HG03139 (cell line): ENCODE data around the gene ARID3A.
"Not testable (repeated sequence)": the region's sequence is repeated elsewhere in the genome, so short reads cannot be mapped to it uniquely, and the experiment has no call there.

ENCODE experiments used
- ATAC-seq: cut with Tn5 transposase; IDR thresholded peaks from one replicate; pipeline ENCODE4 v1.9.1; 2021; ENCODE audit not compliant: unreplicated experiment

ARID3A gene, protein sequence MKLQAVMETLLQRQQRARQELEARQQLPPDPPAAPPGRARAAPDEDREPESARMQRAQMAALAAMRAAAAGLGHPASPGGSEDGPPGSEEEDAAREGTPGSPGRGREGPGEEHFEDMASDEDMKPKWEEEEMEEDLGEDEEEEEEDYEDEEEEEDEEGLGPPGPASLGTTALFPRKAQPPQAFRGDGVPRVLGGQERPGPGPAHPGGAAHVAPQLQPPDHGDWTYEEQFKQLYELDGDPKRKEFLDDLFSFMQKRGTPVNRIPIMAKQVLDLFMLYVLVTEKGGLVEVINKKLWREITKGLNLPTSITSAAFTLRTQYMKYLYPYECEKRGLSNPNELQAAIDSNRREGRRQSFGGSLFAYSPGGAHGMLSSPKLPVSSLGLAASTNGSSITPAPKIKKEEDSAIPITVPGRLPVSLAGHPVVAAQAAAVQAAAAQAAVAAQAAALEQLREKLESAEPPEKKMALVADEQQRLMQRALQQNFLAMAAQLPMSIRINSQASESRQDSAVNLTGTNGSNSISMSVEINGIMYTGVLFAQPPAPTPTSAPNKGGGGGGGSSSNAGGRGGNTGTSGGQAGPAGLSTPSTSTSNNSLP

DNA sequence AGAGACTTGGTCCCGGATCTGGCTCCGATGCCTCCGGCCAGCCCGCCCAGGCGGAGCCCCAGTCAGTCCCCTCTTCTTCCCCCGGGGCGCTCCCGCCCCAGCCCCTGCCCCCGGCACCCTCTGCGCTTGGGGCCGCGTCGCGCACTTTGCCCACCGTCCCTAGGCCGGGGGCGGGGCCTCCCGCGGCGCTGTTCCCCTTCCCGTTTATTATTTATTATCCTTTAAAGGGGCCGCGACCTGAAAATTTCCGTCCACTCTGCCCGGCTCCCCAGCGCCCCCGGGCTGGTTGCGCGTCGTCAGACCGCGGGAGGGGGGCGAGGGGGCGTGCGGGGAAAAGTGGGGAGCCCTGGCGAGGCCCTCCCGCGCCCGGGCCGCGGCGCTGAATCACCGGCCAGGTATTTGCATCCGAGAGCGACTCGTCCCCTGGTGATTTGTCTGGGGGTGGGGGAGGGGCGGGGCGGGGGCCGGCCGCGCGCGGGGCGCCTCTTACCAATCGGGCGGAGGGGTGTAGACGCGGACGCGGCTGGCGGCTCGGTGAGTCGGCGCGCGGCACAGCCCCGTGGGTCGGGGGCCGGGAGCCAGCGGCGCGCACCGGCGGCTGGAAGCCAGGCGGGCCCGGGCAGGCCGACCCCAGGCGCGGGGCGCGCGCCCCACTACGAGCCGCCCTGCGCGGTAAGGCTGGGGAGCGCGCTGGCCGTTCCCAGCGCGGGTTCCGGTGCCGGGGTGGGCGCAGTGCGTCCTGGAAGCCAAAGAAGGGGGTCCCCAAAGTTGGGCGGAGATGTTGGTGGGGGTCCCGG is at the start of gene ARID3A:
Gene ARID3A, plus strand, starts transcription at position 510 of the 797 bp plus-strand sequence. CDS start 3,494 bp downstream, outside the sequence.
- ATAC-seq, result peak; percentile 46

DNA sequence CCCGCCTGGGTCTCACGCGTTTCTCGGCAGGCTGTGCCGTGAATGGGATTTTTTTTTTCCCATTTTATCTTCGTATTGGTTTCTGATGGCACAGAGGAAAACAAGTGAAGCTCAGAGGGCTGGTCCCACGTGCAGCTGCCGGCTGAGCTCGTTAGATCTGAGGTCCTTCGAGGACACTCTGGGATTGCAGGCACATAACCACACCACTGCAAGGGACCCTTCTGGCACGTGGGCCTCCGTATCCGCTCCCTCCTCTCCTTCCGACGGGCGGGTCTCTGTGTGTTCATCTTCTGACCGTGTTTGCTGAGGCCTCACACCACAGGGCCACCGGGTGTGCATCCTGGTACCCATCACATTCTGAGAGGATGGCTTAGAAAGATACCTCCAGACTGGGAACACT is 49.7 kb upstream of the ARID3A start:
- ATAC-seq, result no peak

DNA sequence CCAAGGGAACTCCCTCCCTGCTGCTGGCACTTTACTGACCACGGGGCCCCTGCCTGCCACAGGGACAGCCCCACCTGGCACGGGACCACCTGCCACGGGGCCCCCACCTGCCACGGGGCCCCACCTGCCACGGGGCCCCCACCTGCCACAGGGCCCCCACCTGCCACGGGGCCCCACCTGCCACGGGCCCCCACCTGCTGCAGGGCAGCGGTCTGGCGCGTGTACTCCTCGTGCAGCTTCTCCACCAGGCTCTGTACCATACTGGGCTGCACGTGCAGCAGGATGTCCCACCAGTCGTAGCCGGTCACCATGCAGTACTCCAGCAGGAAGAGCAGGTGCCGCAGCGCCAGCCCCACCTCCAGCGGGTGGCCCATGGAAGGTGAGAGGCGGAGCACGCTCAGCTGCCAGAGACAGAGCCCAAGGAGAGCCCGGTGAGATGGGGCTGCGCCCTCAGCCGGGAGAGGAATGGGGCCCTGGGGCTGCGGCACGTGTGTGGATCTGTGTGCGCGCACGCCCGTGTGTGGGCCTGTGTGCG is 49.0 kb upstream of the ARID3A start:
- ATAC-seq, result no peak

DNA sequence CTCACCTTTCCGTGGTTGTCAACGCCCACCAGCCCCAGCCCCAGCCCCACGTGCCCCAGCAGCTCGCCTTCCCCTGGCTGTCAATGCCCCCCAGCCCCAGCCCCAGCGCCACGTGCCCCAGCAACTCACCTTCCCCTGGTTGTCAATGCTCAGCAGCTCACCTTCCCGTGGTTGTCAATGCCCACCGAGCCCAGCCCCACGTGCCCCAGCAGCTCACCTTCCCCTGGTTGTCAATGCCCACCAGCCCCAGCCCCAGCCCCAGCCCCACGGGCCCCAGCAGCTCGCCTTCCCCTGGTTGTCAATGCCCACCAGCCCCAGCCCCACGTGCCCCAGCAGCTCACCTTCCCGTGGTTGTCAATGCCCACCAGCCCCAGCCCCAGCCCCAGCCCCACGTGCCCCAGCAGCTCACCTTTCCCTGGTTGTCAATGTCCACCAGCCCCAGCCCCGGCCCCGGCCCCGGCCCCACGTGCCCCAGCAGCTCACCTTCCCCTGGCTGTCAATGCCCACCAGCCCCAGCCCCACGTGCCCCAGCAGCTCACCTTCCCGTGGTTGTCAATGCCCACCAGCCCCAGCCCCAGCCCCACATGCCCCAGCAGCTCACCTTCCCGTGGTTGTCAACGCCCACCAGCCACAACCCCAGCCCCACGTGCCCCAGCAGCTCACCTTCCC is 47.7 kb upstream of the ARID3A start:
- ATAC-seq, result not testable (repeated sequence)

DNA sequence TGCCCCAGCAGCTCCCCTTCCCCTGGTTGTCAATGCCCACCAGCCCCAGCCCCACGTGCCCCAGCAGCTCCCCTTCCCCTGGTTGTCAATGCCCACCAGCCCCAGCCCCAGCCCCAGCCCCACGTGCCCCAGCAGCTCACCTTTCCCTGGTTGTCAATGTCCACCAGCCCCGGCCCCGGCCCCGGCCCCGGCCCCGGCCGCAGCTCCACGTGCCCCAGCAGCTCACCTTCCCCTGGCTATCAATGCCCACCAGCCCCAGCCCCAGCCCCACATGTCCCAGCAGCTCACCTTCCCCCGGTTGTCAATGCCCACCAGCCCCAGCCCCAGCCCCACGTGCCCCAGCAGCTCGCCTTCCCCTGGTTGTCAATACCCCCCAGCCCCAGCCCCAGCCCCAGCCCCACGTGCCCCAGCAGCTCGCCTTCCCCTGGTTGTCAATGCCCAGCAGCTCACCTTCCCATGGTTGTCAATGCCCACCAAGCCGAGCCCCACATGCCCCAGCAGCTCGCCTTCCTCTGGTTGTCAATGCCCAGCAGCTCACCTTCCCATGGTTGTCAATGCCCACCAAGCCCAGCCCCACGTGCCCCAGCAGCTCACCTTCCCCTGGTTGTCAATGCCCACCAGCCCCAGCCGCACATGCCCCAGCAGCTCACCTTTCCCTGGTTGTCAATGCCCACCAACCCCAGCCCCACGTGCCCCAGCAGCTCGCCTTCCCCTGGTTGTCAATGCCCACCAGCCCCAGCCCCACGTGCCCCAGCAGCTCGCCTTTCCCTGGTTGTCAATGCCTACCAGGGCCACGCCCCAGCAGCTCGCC is 46.9 kb upstream of the ARID3A start:
- not testable (repeated sequence) for ATAC-seq

DNA sequence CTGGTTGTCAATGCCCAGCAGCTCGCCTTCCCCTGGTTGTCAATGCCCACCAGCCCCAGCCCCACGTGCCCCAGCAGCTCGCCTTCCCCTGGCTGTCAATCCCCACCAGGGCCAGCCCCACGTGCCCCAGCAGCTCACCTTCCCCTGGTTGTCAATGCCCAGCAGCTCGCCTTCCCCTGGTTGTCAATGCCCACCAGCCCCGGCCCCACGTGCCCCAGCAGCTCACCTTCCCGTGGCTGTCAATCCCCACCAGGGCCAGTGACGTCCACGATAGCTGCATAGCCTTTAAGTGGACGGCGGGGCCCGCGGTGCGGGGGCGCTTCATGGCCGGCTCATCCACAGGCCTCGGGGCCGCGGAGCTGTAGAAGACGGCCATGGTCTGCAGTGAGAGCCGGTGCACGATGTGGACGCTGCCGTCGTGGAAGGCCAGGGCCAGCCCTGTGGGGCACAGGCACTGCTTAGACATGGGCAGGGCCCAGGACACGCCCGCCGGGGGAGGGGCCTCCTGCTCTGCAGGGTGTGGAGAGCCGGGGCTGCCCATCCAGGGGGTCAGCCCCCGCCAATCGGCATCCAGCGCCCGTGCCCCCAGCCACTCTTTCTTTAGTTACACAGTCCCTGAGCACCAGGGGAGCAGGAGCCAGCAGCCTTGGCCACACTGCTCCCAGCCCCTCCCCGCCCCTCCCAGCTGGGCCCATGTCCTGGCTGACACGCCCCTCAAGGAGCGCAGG is 46.0 kb upstream of the ARID3A start:
- no peak for ATAC-seq

DNA sequence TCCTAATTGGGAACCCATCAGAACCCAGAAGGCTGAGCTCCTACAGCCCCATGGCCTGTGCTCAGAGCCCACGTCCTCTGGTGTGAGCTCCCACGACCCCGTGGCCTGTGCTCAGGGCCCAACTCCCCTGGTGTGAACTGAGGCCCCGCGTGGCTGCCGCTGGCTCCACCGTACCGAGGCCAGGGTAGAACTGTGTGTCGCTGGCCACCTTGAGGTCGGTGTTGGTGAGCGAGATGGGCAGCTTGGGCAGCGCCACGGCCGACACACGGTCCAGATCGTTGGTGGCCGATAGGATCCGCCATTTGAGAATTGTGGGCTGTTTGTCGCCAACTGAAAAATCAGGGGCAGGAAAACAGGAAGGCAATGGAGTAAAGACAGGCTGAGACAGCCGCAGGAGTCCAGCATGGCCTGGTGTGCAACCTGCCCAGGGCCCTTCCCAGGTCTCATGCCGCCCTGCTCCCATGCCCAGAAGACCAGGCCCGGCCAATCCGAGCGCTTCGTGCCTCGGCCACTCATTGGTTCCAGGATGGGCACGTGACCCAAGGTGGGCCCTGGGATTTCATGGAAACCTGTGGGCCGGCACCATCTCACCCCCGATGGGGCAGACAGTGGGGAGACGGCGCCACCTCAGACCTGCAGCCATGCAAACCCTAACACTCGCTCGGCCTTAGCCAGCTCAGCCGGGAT is 44.3 kb upstream of the ARID3A start:
- ATAC-seq, result no peak

DNA sequence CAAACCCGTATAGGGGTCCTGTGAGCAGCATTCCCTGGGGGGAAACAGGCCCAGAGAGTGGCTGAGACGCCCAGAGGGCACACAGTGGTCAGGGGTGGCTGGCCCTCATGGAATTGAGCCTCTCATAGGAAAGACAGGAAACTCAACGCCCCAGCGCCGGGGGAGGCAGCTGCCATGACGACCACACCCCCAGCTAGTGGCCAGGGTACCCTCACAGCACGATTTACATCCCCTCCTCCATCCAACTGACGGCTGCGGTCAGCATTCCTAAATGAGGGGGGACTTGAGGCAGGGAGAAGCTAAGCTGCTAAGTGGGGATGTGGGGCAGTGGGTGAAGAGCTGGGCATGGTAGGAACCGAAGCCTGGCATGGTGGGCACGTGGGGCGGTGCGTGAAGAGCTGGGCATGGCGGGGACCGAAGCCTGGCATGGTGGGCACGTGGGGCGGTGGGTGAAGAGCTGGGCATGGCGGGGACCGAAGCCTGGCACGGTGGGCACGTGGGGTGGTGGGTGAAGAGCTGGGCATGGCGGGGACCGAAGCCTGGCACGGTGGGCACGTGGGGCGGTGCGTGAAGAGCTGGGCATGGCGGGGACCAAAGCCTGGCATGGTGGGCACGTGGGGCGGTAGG is 42.9 kb upstream of the ARID3A start:
- no peak for ATAC-seq

DNA sequence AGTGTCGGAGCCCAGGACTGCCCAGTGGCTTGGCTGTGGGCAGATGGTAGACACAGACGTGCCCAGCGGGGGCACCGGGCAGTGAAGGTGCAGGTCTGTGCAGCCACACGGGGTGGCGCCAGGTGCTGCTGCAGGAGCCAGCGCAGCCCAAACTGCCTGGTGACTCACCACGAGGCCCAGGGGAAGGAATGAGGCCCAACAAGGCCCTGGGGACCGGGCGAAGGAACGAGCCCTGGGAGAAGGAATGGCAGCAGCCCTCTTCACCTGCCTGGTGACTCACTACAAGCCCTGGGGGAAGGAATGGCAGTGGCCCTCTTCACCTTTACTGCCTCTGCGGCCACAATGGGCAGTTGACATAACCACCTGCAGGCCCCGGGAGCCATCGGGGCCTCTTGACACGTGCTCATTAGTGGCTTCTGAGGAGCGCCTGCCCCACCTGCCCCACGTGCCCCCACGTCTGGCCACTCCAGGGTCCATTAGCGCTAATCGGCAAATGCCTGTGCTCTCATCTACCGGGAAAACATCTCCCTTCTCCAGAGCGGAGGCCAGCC is 42.1 kb upstream of the ARID3A start:
- ATAC-seq, result no peak

DNA sequence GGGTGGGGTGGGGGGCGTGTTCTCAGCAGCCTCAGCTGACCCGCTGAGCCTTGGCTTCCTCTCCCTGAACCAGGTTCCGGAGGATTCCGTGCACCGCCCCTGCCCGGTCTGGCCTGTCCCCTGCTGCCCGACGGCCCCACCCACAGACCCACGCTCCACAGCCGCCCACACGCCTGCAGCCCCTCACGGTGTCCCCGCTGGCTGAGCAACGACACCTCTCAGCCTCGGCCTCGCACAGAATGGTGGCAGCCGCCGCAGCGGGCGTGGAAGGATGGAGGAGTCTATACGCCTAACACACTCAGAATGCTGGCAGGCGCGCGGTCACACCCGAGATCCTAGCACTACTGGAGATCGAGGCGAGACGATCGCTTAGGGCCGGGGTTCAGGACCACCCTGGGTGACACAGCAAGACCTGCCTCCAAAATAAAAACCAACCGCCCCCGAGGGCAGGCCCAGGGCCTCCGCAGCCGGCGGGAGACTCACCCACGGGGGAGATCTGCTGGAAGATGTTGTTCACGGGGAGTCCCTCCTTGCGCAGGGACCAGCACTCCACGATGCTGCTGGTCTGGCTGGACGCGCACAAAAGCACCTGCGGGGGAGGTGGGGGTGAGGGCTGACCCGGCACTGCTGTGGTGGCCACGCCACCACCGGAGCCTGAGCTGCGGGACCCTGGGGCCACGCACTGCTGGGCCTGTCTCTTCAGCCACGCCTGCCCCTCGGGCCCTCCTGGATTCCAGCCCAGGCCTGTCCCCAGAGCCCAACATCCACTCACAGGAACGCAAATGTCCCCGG is 41.2 kb upstream of the ARID3A start:
- ATAC-seq, result no peak

DNA sequence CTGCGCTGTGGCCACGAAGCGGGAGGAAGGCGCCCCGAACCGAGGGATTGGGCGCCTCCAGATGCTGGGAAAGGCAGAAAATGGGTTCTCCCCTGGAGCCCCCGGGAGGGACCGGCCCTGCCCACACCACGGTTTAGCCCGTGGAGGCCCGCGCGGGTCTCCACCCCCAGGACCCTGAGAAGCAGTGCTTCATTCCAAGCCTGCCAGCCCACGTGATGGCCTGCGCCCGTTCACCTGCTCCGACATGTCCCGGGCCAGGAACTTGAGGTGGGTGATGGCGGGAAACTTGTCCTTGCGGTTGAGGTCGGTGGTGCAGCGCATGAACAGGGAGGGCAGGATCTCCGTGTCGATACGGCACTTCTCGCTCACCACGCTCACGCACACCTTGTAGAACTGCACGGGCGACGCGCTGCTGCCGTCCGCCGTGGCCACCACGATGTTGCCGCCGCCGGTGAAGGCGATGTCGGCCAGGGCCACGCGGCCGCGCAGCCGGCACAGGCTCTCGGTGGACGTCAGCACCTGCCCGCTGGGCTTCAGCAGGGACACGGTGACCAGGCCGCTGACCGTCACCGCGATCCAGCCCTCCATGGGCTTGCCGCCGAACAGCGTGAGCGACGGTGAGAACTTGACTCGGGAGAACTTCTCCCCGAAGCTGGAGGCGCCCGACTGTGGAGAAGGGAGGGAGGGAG is 40.2 kb upstream of the ARID3A start:
- no peak for ATAC-seq

DNA sequence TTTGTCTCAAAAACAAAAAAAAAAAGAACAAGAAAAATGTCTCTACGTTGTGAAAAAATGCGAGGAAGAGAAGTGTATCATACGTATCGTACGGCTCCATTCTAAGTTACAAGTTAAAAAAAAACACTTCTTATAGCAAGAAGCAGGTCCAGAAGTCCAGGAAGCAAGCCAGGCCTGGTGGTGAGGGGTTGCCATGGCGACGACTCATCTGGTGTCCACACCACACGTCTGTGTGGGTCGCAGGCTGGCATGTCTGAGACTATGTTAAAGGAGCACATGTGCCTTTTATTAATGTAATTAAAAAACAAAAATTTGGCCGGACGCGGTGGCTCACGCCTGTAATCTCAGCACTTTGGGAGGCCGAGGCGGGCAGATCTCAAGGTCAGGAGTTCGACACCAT is 38.8 kb upstream of the ARID3A start:
- ATAC-seq, result no peak

DNA sequence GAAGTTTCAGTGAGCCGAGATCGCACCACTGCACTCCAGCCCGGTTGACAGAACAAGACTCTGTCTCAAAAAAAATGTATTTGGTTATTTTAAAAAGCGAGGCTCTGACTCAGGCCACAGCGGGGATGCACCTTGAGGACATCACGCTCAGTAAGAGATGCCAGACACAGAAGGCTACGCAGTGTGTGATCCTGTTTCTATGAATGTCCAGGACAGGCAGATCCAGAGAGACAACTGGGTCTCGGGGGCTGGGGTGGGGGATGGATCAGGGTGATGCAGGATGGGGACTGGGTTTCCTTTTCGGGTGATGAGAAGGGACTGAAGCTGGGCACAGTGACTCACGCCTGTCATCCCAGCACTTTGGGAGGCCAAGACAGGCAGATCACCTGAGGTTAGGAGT is 38.2 kb upstream of the ARID3A start:
- no peak for ATAC-seq

DNA sequence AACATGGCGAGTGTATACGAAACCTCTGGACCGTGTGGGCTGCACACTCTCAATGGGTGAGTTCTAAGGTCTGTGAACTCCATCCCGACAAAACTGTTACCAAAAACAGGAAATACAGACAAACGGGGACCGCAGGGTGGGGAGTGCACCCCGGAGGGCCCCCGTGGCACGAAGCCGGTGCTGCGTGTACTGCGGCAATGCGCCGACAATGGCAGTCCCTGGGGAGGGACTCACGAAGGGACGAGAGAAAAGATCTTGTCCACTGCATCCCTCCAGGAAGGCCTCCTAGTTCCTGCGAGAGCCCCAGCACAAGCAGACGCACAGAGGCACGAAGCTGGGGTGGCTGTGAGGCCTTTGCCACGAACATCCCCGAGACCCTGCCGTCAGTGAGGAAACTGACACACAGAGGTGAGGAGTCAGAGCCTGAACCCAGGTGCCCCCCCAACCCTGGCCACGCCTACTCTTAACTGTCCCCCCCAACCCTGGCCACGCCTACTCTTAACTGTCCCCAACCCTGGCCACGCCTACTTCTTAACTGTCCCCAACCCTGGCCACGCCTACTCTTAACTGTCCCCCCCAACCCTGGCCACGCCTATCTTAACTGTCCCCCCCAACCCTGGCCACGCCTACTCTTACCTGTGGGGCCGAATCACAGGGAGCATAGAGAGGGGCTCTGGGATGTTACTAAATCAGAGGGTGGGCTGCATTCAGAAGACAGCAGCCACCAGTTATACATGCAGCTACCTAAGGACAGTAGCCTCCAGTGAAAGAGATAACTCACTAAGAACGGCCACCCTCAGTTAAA is 37.1 kb upstream of the ARID3A start:
- ATAC-seq, result no peak

DNA sequence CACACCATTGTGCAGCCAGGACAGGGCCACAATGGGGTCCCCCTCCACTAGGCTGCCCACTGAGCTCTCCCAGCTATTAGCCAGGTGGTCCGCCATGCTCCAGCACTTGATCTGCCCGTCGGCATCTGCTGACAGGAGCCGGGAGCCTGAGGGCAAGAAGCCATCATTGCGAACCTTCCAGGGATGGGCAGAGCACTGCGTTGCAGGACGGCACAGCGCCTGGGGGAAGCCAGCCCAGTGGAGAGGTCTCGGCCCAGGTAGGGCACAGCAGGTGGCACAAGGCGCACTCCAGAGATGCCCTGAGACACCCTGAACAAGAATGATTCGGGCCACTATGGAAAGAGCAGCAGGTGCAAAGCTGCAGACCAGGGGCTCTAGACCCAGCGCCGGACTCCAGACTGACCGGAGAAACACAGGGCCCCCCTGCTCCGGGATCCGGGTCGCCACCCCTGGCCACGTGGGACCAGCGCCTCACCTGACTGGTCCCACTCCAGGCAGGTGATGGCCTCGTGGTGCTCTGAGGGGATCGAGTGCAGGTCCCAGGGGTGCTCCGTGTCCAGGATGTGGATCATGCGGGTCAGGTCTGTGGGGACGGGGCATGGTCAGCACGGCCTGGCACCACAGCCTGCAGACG is 36.1 kb upstream of the ARID3A start:
- no peak for ATAC-seq

DNA sequence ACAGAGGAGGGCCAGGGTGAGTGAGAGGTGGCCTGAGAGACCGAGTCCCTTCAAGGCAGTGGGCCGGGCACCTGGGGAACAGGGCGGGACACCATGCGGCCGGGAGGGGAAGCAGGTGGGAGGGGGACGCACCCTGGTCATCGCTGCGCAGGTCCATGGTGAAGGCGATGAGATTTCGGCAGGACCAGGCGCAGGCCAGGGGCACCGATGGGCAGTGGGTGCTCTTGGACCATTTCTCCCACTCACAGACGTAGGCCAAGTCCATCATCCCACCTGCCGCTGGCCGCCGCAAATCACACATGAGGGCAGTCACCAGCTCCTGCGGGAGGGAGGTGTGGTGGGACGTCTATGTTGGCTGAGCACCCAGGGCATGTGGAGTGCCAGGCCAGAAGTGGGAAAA is 35.0 kb upstream of the ARID3A start:
- no peak for ATAC-seq
